ENCODE results near the gene CIBAR2.

The CIBAR2 gene

DNA sequence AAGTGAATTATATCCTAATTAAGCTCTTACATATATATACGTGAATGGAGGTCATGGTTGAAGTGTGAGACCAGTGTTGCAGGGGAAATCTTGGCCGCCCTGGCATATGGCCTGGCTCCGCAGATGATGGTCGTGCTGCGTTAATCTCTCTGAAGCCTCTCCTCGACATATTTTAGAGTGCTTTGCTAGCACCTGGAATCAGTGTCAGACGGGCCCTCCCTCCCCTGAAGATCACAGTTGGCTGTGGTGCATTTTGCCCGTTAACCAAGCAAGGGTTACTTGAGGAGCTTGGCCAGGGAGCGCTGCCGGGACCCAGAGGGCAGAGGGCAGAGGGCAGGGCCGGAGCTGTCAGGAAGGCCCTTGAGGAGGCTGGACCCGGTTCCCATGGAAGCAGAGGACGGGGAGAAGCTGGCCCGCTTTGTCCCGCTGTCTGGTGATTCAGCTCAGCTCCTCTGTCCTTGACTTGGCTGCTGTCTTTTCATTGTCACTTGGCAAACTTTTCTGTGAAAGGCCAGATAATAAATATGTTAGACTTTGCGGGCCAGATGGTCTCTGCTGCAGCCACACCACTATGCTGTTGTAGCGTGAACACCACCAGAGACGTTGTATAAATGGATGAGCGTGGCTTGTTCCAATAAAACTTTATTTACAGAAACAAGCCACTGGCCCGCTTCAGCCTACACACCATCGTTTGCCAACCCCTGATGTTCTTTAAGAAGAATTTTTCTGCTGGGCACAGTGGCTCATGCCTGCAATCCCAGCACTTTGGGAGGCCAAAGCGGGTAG lies 32.3 kb downstream of the CIBAR2 start:
- DNase-seq: no peak

- no peak for DNase-seq
Observed at GRCh38 chr16:85078952-85079351, 33.3 kb downstream of the CIBAR2 start.

GRCh38 chr16:85078226-85078625 lies 34.0 kb downstream of the CIBAR2 start:
- DNase-seq: peak; percentile 29

GRCh38 chr16:85077576-85078125 lies 34.6 kb downstream of the CIBAR2 start:
- DNase-seq: no peak

DNA sequence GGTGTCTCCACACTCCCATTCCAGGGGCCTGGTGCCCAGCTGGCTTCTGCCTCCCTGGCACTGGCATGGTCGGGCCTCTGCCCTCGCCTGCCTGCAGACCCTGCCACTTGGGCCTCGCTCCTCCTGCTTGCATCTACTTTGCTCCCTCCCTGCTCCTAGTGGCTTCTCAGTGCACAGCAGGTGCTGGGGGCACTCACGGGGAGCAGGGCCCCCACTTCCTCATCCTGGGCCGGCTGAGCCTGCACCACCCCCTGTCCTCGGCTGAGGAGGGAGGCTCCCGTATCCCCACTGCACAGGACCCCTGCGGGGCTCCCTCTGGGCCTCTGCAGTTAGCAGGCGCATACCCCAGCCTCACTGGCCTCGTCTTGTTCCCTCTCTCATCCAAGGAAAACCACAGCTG lies 35.2 kb downstream of the CIBAR2 start:
- peak; percentile 15 for DNase-seq

DNA sequence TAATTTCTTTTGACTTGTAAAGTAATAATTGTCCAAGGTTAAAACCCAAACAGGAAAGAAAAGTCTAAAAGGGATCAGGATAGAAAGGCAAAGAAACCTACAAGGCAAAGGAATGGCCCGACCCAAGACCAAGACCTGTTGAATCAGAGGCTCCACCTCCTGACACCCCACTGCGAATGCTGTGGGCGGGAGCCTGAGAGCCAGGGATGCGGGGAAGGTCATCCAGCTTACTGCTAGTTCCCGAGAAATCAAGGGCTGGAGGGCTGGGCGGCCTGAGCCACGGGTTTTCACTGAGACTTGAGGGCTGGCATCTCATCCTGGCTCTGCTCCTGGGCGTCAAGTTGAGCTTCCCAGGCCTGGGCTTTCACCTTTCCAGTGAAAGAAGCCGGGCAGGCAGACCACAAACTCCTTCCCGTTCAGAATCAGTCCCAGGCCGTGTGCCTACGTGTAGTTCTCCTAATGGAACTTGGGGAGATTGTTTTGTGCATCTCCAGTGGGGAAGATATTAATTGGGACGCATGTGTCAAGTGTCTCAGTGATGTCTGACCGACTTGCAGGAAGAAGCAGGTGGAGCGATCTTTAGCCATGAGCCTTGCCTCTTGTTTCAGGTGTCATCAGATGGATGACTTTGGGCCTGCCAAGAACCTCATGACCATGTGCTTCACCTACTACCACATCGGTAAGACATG lies 36.9 kb downstream of the CIBAR2 start:
- no peak for DNase-seq

DNA sequence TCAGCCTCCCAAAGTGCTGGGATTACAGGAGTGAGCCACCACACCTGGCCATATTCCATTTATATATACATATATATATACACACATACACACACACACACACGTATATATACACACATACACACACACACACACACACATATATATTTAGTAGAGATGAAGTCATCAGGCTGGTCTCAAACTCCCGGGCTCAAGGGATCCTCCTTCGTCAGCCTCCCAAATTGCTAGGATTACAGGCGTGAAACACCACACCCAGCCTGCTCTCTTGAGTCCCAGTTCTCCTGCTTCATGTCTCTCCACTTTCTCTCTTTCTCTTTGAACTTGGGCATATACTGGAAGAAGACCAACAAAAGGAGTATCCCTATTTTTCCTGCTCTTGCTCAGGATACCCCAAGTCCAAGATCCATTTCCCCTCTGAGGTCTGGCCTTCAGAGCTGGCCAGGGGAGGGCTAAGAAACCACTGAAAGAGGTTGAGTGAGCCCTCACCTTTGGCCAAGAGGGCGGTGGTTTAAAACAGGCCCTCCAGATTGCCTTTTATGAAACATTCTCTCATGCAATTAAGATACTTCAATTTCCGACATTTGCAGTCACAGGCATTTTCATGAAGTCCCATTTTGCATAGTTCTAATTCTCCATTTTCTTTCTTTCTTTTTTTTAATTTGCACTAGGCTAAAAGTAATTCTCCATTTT lies 37.9 kb downstream of the CIBAR2 start:
- no peak for DNase-seq

- DNase-seq: peak; percentile 33
Observed at GRCh38 chr16:85072947-85073346, 39.3 kb downstream of the CIBAR2 start.

DNA sequence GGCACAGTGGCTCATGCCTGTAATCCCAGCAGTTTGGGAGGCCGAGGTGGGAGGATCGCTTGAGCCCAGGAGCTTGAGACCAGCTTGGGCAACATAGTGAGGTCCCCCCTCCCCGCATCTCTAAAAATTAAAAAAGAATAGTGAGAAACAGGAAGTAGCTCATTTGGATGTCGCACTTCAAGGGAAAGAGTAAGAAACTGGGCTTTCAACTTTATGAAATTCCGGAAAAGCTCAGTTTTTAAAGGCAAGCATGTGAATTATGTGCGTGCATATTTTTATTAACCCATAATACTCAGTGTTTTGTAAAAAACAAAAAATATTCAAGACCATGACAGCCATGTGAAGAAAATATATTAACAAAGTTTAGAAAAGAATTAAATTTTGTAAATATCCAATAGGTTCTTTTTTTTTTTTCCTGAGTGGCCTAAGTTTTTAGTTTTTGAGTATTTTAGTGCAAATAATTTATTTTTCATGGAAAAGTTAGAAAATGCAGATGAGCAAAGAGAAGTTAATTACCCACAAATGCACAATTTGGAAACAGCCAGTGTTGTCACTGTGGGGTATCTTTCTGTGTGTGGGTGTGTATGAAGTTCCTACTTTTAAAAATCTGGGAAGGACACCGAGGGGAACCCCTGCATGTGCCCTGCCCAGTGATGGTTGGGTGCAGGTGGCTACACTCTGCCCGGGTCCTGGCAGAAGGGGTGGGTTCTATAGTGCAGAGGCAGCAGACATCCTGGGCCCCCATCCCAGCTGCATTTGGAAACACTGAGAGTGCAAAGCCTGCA lies 40.0 kb downstream of the CIBAR2 start:
- DNase-seq: peak; percentile 39

DNA sequence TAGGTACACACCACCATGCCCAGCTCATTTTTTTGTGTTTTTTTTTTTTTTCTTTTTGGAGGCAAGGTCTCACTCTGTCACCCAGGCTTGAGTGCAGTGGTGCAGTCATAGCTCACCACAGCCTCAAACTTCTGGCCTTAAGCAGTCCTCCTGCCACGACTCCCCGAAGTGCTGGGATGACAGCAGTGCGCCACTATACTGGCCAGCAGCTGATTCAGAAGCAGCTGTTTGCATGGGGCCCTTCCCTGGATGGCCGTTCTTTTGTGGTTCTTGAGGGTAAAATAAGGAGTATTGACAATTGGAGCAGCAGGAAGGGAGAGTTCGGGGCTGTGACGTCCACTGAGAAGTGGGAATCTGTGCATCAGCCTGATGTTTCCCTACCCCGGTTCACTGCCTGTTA lies 43.1 kb downstream of the CIBAR2 start:
- DNase-seq: peak; percentile 40

- DNase-seq: peak; percentile 77
Observed at GRCh38 chr16:85068746-85069145, 43.5 kb downstream of the CIBAR2 start.

- DNase-seq: no peak
Observed at GRCh38 chr16:85067426-85067825, 44.8 kb downstream of the CIBAR2 start.

- no peak for DNase-seq
Observed at GRCh38 chr16:85067024-85067423, 45.2 kb downstream of the CIBAR2 start.

- no peak for DNase-seq
Observed at GRCh38 chr16:85066346-85066885, 45.9 kb downstream of the CIBAR2 start.

DNA sequence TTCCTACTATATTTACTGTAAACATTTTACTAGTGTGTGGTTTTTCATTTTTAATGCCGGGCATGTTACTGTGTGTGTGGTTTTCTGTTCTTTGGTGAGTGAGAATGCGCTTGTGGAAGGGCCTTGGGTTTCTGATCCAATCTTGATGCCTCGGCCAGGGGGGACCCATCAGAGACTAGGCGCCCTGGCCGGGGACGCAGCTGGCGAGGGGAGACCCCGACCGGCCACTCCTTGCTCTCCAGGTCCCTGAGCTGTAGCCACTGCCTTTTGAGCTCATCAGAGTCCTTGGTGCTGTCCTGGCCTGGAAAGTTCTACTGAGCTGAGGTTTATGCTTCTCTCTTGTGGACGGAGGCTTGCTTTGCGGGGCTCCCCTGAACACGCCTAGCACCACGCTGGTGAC lies 47.2 kb downstream of the CIBAR2 start:
- DNase-seq: no peak

GRCh38 chr16:85064186-85064585 lies 48.1 kb downstream of the CIBAR2 start:
- no peak for DNase-seq

- no peak for DNase-seq
Observed at GRCh38 chr16:85062845-85063244, 49.4 kb downstream of the CIBAR2 start.

- no peak for DNase-seq
Observed at GRCh38 chr16:85062323-85062722, 49.9 kb downstream of the CIBAR2 start.

DNA sequence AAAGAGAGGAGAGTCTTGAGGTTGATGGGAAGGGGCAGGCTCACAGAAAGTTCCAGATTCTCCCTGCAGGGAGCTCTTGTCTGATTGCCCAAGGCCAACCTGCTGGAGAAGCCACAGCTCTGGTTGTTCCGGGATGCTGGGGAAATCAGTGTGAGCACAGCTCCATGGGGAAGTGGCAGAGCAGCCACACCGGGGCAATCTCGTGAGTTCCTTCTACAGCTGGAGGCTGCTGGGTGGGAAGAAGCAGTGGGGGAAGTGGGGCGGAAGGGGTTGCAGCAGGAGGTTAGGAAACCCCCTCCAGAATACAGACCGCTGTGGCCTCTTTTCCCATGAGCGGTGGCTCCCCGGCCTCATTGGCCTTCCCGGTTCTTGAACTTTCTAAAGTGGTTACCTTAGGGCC lies 50.7 kb downstream of the CIBAR2 start:
- peak; percentile 70 for DNase-seq

- DNase-seq: no peak
Observed at GRCh38 chr16:85058909-85059308, 53.4 kb downstream of the CIBAR2 start.

DNA sequence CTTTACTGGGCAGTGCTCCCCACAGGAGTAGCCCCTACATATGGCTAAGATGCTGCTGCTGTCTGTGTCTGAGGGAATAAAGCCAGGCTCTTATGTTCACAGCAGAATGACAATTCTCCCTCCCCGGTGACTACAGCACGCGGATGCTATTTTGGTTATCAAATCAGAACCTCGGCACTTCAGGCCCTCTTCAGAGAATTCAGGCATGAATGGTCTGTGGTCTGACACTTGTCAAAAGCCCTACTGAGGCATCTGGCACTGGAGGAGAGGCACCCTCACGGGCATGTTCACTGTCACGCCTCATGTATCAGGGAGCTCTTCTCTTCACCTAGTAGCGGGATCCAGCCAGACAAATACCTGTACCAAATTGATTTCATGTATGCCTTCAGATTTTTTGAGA lies 54.3 kb downstream of the CIBAR2 start:
- DNase-seq: no peak

DNA sequence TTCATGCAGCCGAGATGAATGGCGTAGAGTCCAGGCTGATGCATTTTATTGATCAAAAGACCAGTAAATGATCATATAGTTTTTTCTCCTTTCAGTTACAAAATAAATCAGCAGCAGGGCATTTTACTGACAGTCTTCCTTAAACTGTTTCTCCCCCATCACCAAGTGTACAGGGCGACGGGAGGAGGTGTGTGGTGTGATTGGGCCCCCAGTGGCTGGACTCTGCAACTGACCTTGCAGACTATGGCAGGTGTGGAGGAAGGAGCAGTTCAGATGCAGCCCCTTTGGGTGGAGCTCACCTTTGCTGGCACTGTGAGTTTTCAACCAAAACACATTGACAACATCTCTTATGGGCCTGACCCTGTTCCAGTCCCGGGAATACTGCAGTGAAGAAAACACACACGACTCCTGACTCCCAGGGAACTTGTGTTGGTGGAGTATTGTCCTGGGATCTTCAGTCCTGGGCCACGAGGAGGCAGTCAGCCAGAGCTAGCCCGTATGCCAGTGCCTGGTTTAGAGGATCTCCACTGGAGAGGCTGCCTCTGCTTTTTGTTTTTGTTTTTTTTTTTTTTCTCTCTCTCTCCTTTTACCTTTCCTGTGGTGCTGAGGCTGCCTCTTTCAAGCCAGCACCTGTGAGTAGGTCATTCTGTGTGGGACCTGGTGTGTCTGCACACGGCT lies 54.9 kb downstream of the CIBAR2 start:
- DNase-seq: no peak

All from MV-4-11 (cell line).